GM23338 (cell line): ENCODE measurements around the gene PRR19. TPM values are rescaled to one million over a fixed set of nuclear protein-coding genes. Genes with fewer than 3 reads are reported as not detected.

Source experiments
- ATAC-seq: fragments of 200-7000 bp; cut with Tn5 transposase; 3 replicates; pipeline ENCODE4 v1.9.1; 2020
- DNase-seq: peaks from one replicate; pipeline ENCODE4 v3.0.0-alpha.2; 2015; ENCODE audit warnings: low spot score
- H2AFZ ChIP-seq: fragments of 200-600 bp; sonication (generic); 2 replicates; pipeline ENCODE4 v1.8.0; 2016; ENCODE audit warnings: antibody characterized with exemption, mild to moderate bottlenecking, moderate library complexity
- H3F3A ChIP-seq: fragments of 200-600 bp; sonication (generic); replicated peaks from 2 replicates; pipeline ENCODE4 v1.8.0; 2017; ENCODE audit warnings: antibody characterized with exemption, mixed run types, low read depth
- H3K27ac ChIP-seq: fragments of 200-600 bp; sonication (generic); 2 replicates; pipeline ENCODE4 v1.6.1; 2016; ENCODE audit warnings: low read depth
- H3K27me3 ChIP-seq: fragments of 200-600 bp; sonication (generic); 2 replicates; pipeline ENCODE4 v1.8.0; 2016; ENCODE audit warnings: mild to moderate bottlenecking, mixed run types, moderate library complexity; ENCODE audit not compliant: insufficient read depth
- H3K36me3 ChIP-seq: fragments of 200-600 bp; sonication (generic); 2 replicates; pipeline ENCODE4 v1.8.0; 2016; ENCODE audit warnings: mild to moderate bottlenecking; ENCODE audit not compliant: insufficient read depth
- H3K4me1 ChIP-seq: fragments of 200-600 bp; sonication (generic); 2 replicates; pipeline ENCODE4 v1.8.0; 2016; ENCODE audit warnings: mild to moderate bottlenecking, moderate library complexity; ENCODE audit not compliant: insufficient read depth
- H3K4me2 ChIP-seq: fragments of 200-600 bp; sonication (generic); 2 replicates; pipeline ENCODE4 v1.7.1; 2017; ENCODE audit warnings: mixed run types
- H3K4me3 ChIP-seq: fragments of 200-600 bp; sonication (generic); 2 replicates; pipeline ENCODE4 v1.6.1; 2016; ENCODE audit warnings: mixed run types
- H3K79me2 ChIP-seq: fragments of 200-600 bp; sonication (generic); replicated peaks from 2 replicates; pipeline ENCODE4 v1.8.0; 2017; ENCODE audit warnings: mild to moderate bottlenecking; ENCODE audit not compliant: insufficient read depth
- H3K9me2 ChIP-seq: fragments of 200-600 bp; sonication (generic); 2 replicates; pipeline ENCODE4 v1.8.0; 2017; ENCODE audit not compliant: insufficient read depth
- H4K20me1 ChIP-seq: fragments of 200-600 bp; sonication (generic); replicated peaks from 2 replicates; pipeline ENCODE4 v1.8.0; 2017; ENCODE audit warnings: mild to moderate bottlenecking; ENCODE audit not compliant: insufficient read depth
- H3K27ac Mint-ChIP-seq: 2 replicates; pipeline ENCODE4 v1.8.0; 2020; ENCODE audit warnings: inconsistent platforms, mild to moderate bottlenecking, moderate library complexity, mixed read lengths
- H3K27me3 Mint-ChIP-seq: 3 replicates; pipeline ENCODE4 v1.8.0; 2022; ENCODE audit warnings: low read depth, mild to moderate bottlenecking, moderate library complexity, mixed read lengths, inconsistent platforms; ENCODE audit not compliant: insufficient read depth, poor library complexity
- H3K36me3 Mint-ChIP-seq: 3 replicates; pipeline ENCODE4 v1.8.0; 2021; ENCODE audit warnings: low read depth, mild to moderate bottlenecking, inconsistent platforms, moderate library complexity, mixed read lengths
- H3K4me1 Mint-ChIP-seq: 3 replicates; pipeline ENCODE4 v1.8.0; 2020; ENCODE audit warnings: mild to moderate bottlenecking, inconsistent platforms, mixed read lengths
- H3K4me3 Mint-ChIP-seq: 3 replicates; pipeline ENCODE4 v1.8.0; 2021; ENCODE audit warnings: moderate library complexity, mild to moderate bottlenecking, inconsistent platforms, mixed read lengths
- H3K9me3 Mint-ChIP-seq: 3 replicates; pipeline ENCODE4 v1.8.0; 2020; ENCODE audit warnings: moderate library complexity, mild to moderate bottlenecking, inconsistent platforms, mixed read lengths
- CREB1 ChIP-seq: fragments of 250-450 bp; sonication (Bioruptor Pico); IDR thresholded peaks from 2 replicates; pipeline ENCODE4 v1.5.0; 2020; ENCODE audit warnings: low read depth, mild to moderate bottlenecking, moderate library complexity
- CTCF ChIP-seq, 2 experiments: fragments of 200-600 bp in 1 of 2; sonication (generic) in 1 of 2; conservative IDR thresholded peaks; 2 replicates each; pipeline versions ENCODE4 v1.5.1 to v1.6.1; 2016 to 2017; ENCODE audit warnings: antibody characterized with exemption in 2 of 2, low read depth in 2 of 2, mild to moderate bottlenecking in 2 of 2, moderate library complexity in 1 of 2
- ETS1 ChIP-seq: IDR thresholded peaks from 2 replicates; pipeline ENCODE4 v1.6.1; 2016; ENCODE audit warnings: antibody characterized with exemption
- EZH2 ChIP-seq: fragments of 200-600 bp; sonication (generic); IDR thresholded peaks from one replicate; pipeline ENCODE4 v1.8.0; 2017; ENCODE audit warnings: antibody characterized with exemption, mild to moderate bottlenecking, low read depth; ENCODE audit not compliant: unreplicated experiment
- EZH2phosphoT487 ChIP-seq: fragments of 200-600 bp; sonication (generic); IDR thresholded peaks from one replicate; pipeline ENCODE4 v1.8.1; 2018; ENCODE audit warnings: antibody characterized with exemption; ENCODE audit not compliant: unreplicated experiment
- JUNB ChIP-seq: IDR thresholded peaks from one replicate; pipeline ENCODE4 v1.6.1; 2016; ENCODE audit warnings: antibody characterized with exemption; ENCODE audit not compliant: unreplicated experiment
- NANOG ChIP-seq: IDR thresholded peaks from 2 replicates; pipeline ENCODE4 v1.6.1; 2016; ENCODE audit warnings: antibody characterized with exemption, borderline replicate concordance
- POLR2AphosphoS5 ChIP-seq: IDR thresholded peaks from 2 replicates; pipeline ENCODE4 v1.6.1; 2016; ENCODE audit warnings: antibody characterized with exemption, low read depth
- REST ChIP-seq: IDR thresholded peaks from one replicate; pipeline ENCODE4 v1.6.1; 2018; ENCODE audit warnings: antibody characterized with exemption; ENCODE audit not compliant: unreplicated experiment
- STAT1 ChIP-seq: IDR thresholded peaks from one replicate; pipeline ENCODE4 v1.6.1; 2016; ENCODE audit warnings: antibody characterized with exemption; ENCODE audit not compliant: unreplicated experiment
- ZNF114 ChIP-seq: fragments of 250-450 bp; sonication (Bioruptor Pico); IDR thresholded peaks from 2 replicates; pipeline ENCODE4 v1.5.0; 2020; ENCODE audit warnings: mild to moderate bottlenecking, moderate library complexity
- ZNF331 ChIP-seq: fragments of 250-450 bp; sonication (Bioruptor Pico); IDR thresholded peaks from 2 replicates; pipeline ENCODE4 v1.5.0; 2020; ENCODE audit warnings: low read depth, mild to moderate bottlenecking, moderate library complexity
- ZNF462 ChIP-seq: fragments of 250-450 bp; sonication (Bioruptor Pico); IDR thresholded peaks from 2 replicates; pipeline ENCODE4 v1.5.0; 2020; ENCODE audit warnings: mild to moderate bottlenecking, moderate library complexity
- polyA plus RNA-seq: library from polyadenylated mRNA; unstranded; fragments of >200 nt; fragmentation: Nextera tagmentation; extraction: Ambion mirVana; gene quantifications from 2 replicates; pipeline ENCODE4 v1.2.1, GENCODE V29; 2016
- total RNA-seq: library from RNA; depleted of rRNA; stranded (reverse); fragments of >200 nt; shearing (Covaris generic); gene quantifications from 2 replicates; pipeline ENCODE4 v1.2.3, GENCODE V29; 2014

Gene PRR19
- total and polyA plus RNA-seq, 2 experiments from 2014 or later = 3.6 to 4.1 TPM

- Histone ChIP-seq H3K27me3 (no peaks in the 10 kb centered on the region), H3K4me1 (peaks cover 9% of the 10 kb centered on the region), H3F3A (peaks cover 12% of the 10 kb centered on the region), H2AFZ (no peak overlapping the region), H3K9me2 (0 out of 2 replicates have a peak, but pooled peaks cover 4% of the 10 kb centered on the region), H3K4me3 (no peak overlapping the region), H3K36me3 (no peaks in the 10 kb centered on the region), H3K4me2 (no peak overlapping the region), H3K27ac (no peak overlapping the region), H4K20me1 (no peaks in the 10 kb centered on the region), H3K79me2 (peaks cover 2% of the 10 kb centered on the region)
- Mint-ChIP-seq H3K4me3 (no peak overlapping the region), H3K27me3 (peaks cover 32% of the 10 kb centered on the region), H3K4me1 (peaks cover 16% of the 10 kb centered on the region), H3K27ac (no peak overlapping the region), H3K36me3 (no peaks in the 10 kb centered on the region), H3K9me3 (no peaks in the 10 kb centered on the region; the same call in 2 of the 3 replicates)
- TF ChIP-seq ZNF331 (CRISPR knock-in tag) (no peak), REST (no peak), ETS1 (no peak), ZNF114 (CRISPR knock-in tag) (no peak), POLR2AphosphoS5 (no peak), JUNB (no peak), EZH2phosphoT487 (no peak), EZH2 (no peak), NANOG (no peak), STAT1 (no peak), CREB1 (CRISPR knock-in tag) (no peak), CTCF (conservative IDR thresholded peaks at IDR 0.05; ENCODE audit: low read depth in 2 of 2) (no peak), ZNF462 (CRISPR knock-in tag) (no peak)
- DNase-seq (peak; percentile 87), ATAC-seq (peak; percentile 12)
Observed at GRCh38 chr19:42306646-42307045, 4.7 kb downstream of the PRR19 start.
